ENCODE data around the gene PDE4D. TPM values are rescaled to one million over a fixed set of nuclear protein-coding genes. Genes with fewer than 3 reads are reported as not detected.

The PDE4D gene
- total RNA-seq, 1 donor from 2014 or later: 85.8 TPM

- H3K27ac ChIP-seq: peak overlapping the region; percentile 85
- peaks cover 13% of the 10 kb centered on the region for H3K4me1 ChIP-seq
- no peaks in the 10 kb centered on the region for H3K9me3 ChIP-seq
- peak; percentile 55 for ATAC-seq
- no peaks in the 10 kb centered on the region for H3K36me3 ChIP-seq
- intact Hi-C loops (cut with DNase I): no loop called here
- H3K27me3 ChIP-seq: no peaks in the 10 kb centered on the region
- peak overlapping the region; percentile 78 for H3K4me3 ChIP-seq
- TF ChIP-seq, protein P1, sequence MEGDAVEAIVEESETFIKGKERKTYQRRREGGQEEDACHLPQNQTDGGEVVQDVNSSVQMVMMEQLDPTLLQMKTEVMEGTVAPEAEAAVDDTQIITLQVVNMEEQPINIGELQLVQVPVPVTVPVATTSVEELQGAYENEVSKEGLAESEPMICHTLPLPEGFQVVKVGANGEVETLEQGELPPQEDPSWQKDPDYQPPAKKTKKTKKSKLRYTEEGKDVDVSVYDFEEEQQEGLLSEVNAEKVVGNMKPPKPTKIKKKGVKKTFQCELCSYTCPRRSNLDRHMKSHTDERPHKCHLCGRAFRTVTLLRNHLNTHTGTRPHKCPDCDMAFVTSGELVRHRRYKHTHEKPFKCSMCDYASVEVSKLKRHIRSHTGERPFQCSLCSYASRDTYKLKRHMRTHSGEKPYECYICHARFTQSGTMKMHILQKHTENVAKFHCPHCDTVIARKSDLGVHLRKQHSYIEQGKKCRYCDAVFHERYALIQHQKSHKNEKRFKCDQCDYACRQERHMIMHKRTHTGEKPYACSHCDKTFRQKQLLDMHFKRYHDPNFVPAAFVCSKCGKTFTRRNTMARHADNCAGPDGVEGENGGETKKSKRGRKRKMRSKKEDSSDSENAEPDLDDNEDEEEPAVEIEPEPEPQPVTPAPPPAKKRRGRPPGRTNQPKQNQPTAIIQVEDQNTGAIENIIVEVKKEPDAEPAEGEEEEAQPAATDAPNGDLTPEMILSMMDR (IDR thresholded peaks at IDR 0.05): no peak
- no peak for DNase-seq
These were observed 853.3 kb downstream of the PDE4D start for GRCh38 chr5:59040024-59040803.

GRCh38 chr5:59039296-59040023 lies 854.1 kb downstream of the PDE4D start:
- TF ChIP-seq, protein P1 (IDR thresholded peaks at IDR 0.05): no peak

DNA sequence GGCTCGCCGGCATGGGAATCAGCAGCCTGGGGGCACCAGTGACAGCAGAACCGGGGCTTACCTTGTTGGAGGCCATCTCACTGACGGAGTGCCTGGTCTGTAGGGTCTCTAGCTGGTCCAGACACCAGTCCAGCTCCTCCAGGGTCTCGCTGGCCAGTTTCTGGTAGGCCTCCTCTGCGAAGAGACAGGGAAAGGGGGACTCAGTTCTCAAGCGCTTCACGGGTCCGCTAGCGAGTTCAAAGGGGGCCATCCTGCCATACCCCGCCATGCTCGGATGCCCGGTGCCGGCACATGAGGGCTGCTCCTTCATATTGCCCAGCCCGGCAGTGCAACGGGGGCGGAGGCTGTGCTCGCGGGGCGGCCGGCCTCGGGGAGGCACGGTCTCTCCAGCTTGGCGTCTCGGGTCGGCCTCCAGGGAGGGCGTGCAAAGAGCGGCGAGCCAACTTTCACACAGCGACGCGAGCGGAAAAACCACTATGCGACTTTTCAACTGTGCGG lies 854.7 kb downstream of the PDE4D start:
- no peak for DNase-seq
- Histone ChIP-seq H3K4me1 (peaks cover 20% of the 10 kb centered on the region), H3K4me3 (peak overlapping the region; percentile 78), H3K9me3 (no peaks in the 10 kb centered on the region), H3K27ac (peak overlapping the region; percentile 85), H3K36me3 (no peaks in the 10 kb centered on the region), H3K27me3 (no peaks in the 10 kb centered on the region)
- TF ChIP-seq, protein P1 (IDR thresholded peaks at IDR 0.05): no peak
- ATAC-seq: no peak
- intact Hi-C loops (cut with DNase I): loop anchor here (10.0 kb wide), 1 partner anchor 136 kb away; no protein-coding TSS in a partner anchor

More at GRCh38 chr5:59039296-59040023, 854.1 kb downstream of the PDE4D start:
- Histone ChIP-seq H3K4me3 (peak overlapping the region; percentile 78), H3K36me3 (no peaks in the 10 kb centered on the region), H3K27me3 (no peaks in the 10 kb centered on the region), H3K4me1 (peaks cover 20% of the 10 kb centered on the region), H3K27ac (peak overlapping the region; percentile 85), H3K9me3 (no peaks in the 10 kb centered on the region)
- DNase-seq (peak; percentile 95), ATAC-seq (peak; percentile 86)
- intact Hi-C loops (cut with DNase I): loop anchor here (10.0 kb wide), 1 partner anchor 135 kb away; no protein-coding TSS in a partner anchor

DNA sequence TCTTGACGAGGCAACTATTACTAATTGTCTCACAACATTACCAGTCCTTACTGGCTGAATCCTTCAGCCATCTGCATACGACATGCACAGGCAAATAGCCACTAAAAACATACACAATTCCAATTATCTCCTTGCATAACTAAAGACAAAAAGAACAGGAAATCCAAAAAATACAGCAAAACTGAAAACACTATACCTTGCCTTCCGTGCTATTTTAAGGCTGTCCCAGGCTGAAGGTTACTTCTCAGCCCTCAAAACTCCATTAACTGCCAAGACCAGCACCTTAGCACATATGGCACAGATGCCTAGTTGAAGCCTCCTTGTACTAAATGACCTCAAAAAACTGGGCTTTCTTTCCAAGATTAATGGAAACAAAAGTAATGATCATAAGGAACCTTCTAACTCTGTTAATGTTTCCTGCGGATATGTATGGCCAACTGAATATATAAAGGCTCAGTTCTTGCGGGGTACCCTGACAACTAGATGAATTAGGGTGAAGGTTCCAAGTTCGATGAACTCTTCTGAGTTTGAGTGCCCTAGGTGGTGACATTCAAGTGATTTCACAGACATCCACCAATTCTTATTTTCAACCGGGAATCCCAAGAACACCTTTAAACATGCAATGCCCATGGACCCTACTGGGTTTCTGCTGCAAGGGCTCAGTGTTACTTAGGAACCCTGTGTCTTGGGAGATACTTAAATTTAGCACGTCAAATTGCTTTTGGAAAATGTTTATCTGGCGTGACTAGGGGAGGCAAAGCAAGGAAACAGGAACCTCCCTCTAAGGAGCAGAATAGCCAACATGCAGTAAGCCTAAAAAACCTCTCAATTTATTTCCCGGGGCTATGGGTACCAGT lies 855.4 kb downstream of the PDE4D start:
- Histone ChIP-seq H3K4me1 (peaks cover 20% of the 10 kb centered on the region), H3K9me3 (no peaks in the 10 kb centered on the region), H3K27me3 (no peaks in the 10 kb centered on the region), H3K4me3 (peak overlapping the region; percentile 78), H3K36me3 (no peaks in the 10 kb centered on the region), H3K27ac (peak overlapping the region; percentile 85)
- no peak for ATAC-seq
- intact Hi-C loops (cut with DNase I): loop anchor here (10.0 kb wide), 1 partner anchor 137 kb away; no protein-coding TSS in a partner anchor
- no peak for DNase-seq
- TF ChIP-seq, protein P1 (IDR thresholded peaks at IDR 0.05): no peak

- Histone ChIP-seq H3K4me1 (peaks cover 20% of the 10 kb centered on the region), H3K27me3 (no peaks in the 10 kb centered on the region), H3K27ac (peak overlapping the region; percentile 85), H3K9me3 (no peaks in the 10 kb centered on the region), H3K4me3 (peak overlapping the region; percentile 78), H3K36me3 (no peaks in the 10 kb centered on the region)
- TF ChIP-seq, protein P1 (IDR thresholded peaks at IDR 0.05): no peak
- intact Hi-C loops (cut with DNase I): loop anchor here (10.0 kb wide), 1 partner anchor 137 kb away; no protein-coding TSS in a partner anchor
- DNase-seq (no peak), ATAC-seq (no peak)
These were observed 856.1 kb downstream of the PDE4D start for GRCh38 chr5:59037453-59037852.

Data from upper lobe of right lung (tissue), 1 donor.